ENCODE data around the gene MED13L.

DNA sequence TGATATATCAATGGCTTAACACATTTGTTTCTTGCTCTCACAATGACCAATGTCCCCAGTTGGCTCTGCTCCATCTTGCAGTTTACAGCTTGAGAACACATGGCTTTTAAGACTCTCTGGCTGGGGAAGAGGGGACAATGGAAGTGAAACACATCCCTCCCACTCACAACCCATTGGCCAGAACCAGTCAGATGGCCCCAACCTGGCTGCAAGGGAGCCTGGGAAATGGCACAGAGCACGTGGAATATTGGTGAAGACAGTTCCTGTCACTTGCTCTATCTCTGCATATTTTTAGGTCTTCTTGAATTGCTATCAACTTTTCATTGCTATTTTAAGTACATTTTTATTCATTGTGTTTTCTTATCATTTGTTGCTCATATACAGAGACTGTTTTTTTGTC, 345.4 kb downstream of the MED13L start:
- TF ChIP-seq, protein P1, sequence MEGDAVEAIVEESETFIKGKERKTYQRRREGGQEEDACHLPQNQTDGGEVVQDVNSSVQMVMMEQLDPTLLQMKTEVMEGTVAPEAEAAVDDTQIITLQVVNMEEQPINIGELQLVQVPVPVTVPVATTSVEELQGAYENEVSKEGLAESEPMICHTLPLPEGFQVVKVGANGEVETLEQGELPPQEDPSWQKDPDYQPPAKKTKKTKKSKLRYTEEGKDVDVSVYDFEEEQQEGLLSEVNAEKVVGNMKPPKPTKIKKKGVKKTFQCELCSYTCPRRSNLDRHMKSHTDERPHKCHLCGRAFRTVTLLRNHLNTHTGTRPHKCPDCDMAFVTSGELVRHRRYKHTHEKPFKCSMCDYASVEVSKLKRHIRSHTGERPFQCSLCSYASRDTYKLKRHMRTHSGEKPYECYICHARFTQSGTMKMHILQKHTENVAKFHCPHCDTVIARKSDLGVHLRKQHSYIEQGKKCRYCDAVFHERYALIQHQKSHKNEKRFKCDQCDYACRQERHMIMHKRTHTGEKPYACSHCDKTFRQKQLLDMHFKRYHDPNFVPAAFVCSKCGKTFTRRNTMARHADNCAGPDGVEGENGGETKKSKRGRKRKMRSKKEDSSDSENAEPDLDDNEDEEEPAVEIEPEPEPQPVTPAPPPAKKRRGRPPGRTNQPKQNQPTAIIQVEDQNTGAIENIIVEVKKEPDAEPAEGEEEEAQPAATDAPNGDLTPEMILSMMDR (IDR thresholded peaks at IDR 0.05) = no peak
- no peak for TF ChIP-seq POLR2AphosphoS5 (IDR thresholded peaks at IDR 0.05)
- no peak for TF ChIP-seq POLR2A (IDR thresholded peaks at IDR 0.05)

Measured in breast epithelium (tissue), 3 donors.